Glutamatergic neuron (in vitro differentiated cells): Measurements from ENCODE around the gene KCNAB2. TPM values are rescaled to one million over a fixed set of nuclear protein-coding genes. Genes with fewer than 3 reads are reported as not detected.
A peak's percentile ranks its signal among the peaks of the same experiment; 100 is the strongest.

ENCODE experiments used
- DNase-seq: peaks from one replicate; pipeline ENCODE4 v3.0.0; 2022
- H3K27ac Mint-ChIP-seq: one replicate; pipeline ENCODE4 v1.8.0; 2020; ENCODE audit warnings: mild to moderate bottlenecking, mixed read lengths, inconsistent platforms; ENCODE audit not compliant: unreplicated experiment
- H3K27me3 Mint-ChIP-seq: one replicate; pipeline ENCODE4 v1.8.0; 2020; ENCODE audit warnings: mild to moderate bottlenecking, moderate library complexity, mixed read lengths, inconsistent platforms; ENCODE audit not compliant: unreplicated experiment
- H3K36me3 Mint-ChIP-seq: one replicate; pipeline ENCODE4 v1.8.0; 2020; ENCODE audit warnings: mild to moderate bottlenecking, mixed read lengths, inconsistent platforms; ENCODE audit not compliant: unreplicated experiment
- H3K4me1 Mint-ChIP-seq: one replicate; pipeline ENCODE4 v1.8.0; 2020; ENCODE audit warnings: mild to moderate bottlenecking, low read depth, mixed read lengths, inconsistent platforms; ENCODE audit not compliant: unreplicated experiment
- H3K4me3 Mint-ChIP-seq: one replicate; pipeline ENCODE4 v1.8.0; 2020; ENCODE audit warnings: mild to moderate bottlenecking, mixed read lengths, inconsistent platforms; ENCODE audit not compliant: unreplicated experiment
- H3K9me3 Mint-ChIP-seq: one replicate; pipeline ENCODE4 v1.8.0; 2020; ENCODE audit warnings: mild to moderate bottlenecking, moderate library complexity, mixed read lengths, inconsistent platforms; ENCODE audit not compliant: unreplicated experiment
- total RNA-seq: library from RNA; stranded (reverse); fragmentation: NEBNext Ultra II Directional; extraction: Animal tissue kit (Norgen Biotek cat#: 25700); gene quantifications from one replicate; pipeline ENCODE4 v1.2.1, GENCODE V29; 2021; ENCODE audit not compliant: unreplicated experiment
- TF ChIP-seq, protein P1 (sequence below): fragments of 200-600 bp; sonication (generic); IDR thresholded peaks from one replicate; pipeline ENCODE4 v1.5.0; 2021; ENCODE audit not compliant: partially characterized antibody, unreplicated experiment

The KCNAB2 gene
- total RNA-seq, 1 donor from 2014 or later: 20.4 TPM

DNA sequence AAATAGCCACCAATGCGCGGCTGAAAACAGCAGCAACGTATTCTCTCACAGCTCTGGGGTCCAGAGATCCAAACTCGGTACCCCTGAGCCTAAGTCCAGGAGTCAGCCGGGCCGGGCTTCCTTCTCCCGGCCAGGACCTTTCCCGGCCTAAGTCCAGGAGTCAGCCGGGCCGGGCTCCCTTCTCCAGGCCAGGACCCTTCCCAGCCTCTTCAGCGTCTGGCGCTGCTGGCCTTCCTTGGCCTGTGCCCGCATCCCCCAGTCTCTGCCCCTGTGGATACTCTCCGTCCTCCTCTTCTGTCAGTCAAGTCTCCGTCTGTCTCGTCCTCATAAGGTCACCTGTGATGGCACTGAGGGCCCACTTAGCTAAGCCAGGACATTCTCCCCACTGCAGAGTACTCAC, 32.2 kb downstream of the KCNAB2 start:
- TF ChIP-seq, protein P1, sequence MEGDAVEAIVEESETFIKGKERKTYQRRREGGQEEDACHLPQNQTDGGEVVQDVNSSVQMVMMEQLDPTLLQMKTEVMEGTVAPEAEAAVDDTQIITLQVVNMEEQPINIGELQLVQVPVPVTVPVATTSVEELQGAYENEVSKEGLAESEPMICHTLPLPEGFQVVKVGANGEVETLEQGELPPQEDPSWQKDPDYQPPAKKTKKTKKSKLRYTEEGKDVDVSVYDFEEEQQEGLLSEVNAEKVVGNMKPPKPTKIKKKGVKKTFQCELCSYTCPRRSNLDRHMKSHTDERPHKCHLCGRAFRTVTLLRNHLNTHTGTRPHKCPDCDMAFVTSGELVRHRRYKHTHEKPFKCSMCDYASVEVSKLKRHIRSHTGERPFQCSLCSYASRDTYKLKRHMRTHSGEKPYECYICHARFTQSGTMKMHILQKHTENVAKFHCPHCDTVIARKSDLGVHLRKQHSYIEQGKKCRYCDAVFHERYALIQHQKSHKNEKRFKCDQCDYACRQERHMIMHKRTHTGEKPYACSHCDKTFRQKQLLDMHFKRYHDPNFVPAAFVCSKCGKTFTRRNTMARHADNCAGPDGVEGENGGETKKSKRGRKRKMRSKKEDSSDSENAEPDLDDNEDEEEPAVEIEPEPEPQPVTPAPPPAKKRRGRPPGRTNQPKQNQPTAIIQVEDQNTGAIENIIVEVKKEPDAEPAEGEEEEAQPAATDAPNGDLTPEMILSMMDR: no peak
- H3K36me3 Mint-ChIP-seq: no peaks in the 10 kb centered on the region
- no peak overlapping the region for H3K4me3 Mint-ChIP-seq
- no peak overlapping the region for H3K27ac Mint-ChIP-seq
- H3K9me3 Mint-ChIP-seq: peaks cover 11% of the 10 kb centered on the region
- peaks cover 6% of the 10 kb centered on the region for H3K27me3 Mint-ChIP-seq
- H3K4me1 Mint-ChIP-seq: peaks cover 9% of the 10 kb centered on the region
- DNase-seq: no peak

DNA sequence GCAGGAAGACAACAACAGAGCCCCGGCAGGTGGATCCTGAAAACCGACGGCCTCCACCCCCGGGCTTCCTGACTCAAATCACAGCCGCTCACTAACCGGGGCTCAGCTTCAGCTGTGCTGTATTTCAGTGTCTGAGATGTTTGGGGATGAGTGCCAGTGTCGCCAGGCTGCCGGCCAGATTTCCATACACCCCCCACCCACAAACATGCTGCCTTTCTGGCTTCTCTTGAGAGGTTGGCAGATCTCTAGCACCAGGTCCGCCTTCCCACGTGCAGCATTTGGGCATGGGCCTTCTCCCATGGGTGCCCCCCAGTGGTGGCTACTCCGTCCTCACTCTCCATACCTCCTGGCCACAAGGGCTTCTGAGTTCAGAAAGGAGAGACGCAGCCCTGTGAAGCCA, 34.8 kb downstream of the KCNAB2 start:
- TF ChIP-seq, protein P1: no peak
- H3K4me1 Mint-ChIP-seq: peaks cover 14% of the 10 kb centered on the region
- H3K27ac Mint-ChIP-seq: no peak overlapping the region
- H3K4me3 Mint-ChIP-seq: no peak overlapping the region
- H3K36me3 Mint-ChIP-seq: no peaks in the 10 kb centered on the region
- DNase-seq: no peak
- H3K9me3 Mint-ChIP-seq: peaks cover 7% of the 10 kb centered on the region
- peaks cover 12% of the 10 kb centered on the region for H3K27me3 Mint-ChIP-seq

GRCh38 chr1:6081901-6082300, 36.2 kb downstream of the KCNAB2 start:
- no peak overlapping the region for H3K27ac Mint-ChIP-seq
- TF ChIP-seq, protein P1: no peak
- DNase-seq: no peak
- peaks cover 8% of the 10 kb centered on the region for H3K27me3 Mint-ChIP-seq
- peaks cover 14% of the 10 kb centered on the region for H3K4me1 Mint-ChIP-seq
- H3K4me3 Mint-ChIP-seq: no peak overlapping the region
- H3K9me3 Mint-ChIP-seq: peaks cover 4% of the 10 kb centered on the region
- no peaks in the 10 kb centered on the region for H3K36me3 Mint-ChIP-seq

DNA sequence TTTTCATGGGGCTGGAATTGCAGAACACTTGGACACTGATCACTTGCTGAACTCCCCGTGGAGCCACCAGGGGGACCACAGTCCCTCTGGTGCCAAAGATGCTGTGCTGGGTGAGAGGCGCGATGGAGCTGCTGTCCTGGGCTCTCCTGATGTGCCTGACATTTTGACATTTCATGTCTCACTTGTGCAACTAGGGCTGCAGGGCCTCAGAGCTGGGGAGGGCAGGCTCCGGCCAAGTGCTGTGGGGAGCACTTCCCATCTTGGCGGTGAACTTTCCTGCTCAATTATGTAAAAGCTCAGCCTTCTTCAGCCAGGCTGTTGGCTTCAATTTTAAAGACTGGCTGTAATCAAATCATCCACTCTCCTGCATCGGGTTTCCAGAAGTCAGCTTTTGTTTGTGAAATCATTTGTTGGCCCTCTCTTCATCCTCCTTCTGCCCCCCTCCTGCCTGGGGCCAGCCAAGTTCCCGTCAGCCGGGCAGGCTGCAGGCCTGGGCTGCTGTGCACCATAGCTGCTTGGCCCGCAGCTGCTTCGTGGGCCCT, 36.8 kb downstream of the KCNAB2 start:
- Mint-ChIP-seq H3K36me3 (no peaks in the 10 kb centered on the region), H3K9me3 (peaks cover 2% of the 10 kb centered on the region), H3K27me3 (peaks cover 11% of the 10 kb centered on the region), H3K4me1 (peaks cover 18% of the 10 kb centered on the region), H3K4me3 (no peak overlapping the region), H3K27ac (no peak overlapping the region)
- DNase-seq: no peak
- TF ChIP-seq, protein P1: no peak

DNA sequence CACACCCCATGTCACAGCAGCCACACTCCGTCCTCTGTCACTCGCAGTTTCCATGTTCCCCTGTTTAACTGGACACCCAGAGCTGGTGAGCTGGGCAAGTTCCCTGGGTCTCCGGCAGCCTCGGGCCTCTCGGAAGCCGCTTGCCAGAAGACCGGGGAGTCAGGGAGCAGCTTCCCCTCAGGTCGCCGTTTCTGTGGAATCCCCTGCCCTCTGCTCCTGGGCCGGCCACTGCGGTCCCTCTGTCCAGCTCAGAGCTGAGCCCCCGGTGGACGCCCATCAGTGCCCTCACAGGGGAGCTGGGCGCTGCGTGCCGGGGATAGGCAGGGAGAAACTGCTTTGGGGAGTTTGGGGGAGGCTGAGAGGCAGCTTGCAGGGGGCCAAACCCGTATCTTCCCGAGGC, 37.7 kb downstream of the KCNAB2 start:
- H3K27ac Mint-ChIP-seq: peak overlapping the region; percentile 48
- no peaks in the 10 kb centered on the region for H3K36me3 Mint-ChIP-seq
- peaks cover 20% of the 10 kb centered on the region for H3K4me1 Mint-ChIP-seq
- no peak for DNase-seq
- H3K4me3 Mint-ChIP-seq: no peak overlapping the region
- peaks cover 2% of the 10 kb centered on the region for H3K9me3 Mint-ChIP-seq
- H3K27me3 Mint-ChIP-seq: peaks cover 11% of the 10 kb centered on the region
- TF ChIP-seq, protein P1: no peak
